GM19099 (cell line): ENCODE measurements around the gene ARMC7.

Experiments used
- POLR2A ChIP-seq: IDR thresholded peaks from 3 replicates; pipeline ENCODE4 v1.6.1; 2011; ENCODE audit warnings: low read depth; ENCODE audit not compliant: insufficient read length; ENCODE audit errors: extremely low read depth

The ARMC7 gene

GRCh38 chr17:75154195-75155106, 44.7 kb downstream of the ARMC7 start, which contains the start of gene JPT1:
JPT1 (minus strand) TSS chr17:75154512; CDS start chr17:75154397, 115 bp downstream.
- TF ChIP-seq POLR2A, result peak; percentile 100

- no peak for TF ChIP-seq POLR2A
These were observed 45.4 kb downstream of the ARMC7 start for GRCh38 chr17:75155191-75155601.

DNA sequence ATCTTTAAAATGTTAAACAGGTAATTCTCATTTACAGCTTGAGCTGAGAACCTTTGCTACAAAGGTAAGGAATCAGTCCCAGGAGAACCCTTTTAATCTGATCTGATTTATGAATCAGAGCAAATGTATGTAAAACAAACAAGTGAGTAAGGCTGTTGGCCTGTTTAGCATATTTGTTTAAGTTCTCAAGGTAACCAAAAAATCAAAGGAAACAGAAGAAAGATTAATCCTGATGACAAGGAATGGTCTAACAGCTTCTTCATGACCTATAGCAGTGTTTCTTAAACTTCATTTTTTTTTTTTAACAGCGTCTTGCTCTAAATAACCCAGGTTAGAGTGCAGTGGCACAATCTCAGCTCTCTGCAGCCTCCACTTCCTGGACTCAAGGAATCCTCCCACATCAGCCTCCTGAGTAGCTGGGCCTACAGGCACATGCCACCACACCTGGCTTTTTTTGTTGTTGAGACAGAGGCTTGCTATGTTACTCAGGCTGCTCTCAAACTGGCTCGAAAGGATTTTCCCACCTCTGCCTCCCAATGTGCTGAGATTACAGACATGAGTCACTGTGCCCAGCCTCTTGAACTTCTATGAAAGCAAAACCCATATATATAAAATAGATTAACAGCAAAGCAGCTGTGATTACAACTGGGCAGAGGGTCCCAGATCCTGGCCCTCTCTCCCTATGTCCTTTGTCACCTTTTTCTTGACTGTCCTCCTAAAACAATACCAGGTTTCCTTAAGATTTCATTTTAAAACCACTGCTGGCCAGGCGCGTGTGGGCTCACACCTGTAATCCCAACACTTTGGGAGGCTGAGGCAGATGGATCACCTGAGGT, 49.6 kb downstream of the ARMC7 start:
- TF ChIP-seq POLR2A, result no peak

GRCh38 chr17:75160211-75160610, 50.4 kb downstream of the ARMC7 start:
- no peak for TF ChIP-seq POLR2A

DNA sequence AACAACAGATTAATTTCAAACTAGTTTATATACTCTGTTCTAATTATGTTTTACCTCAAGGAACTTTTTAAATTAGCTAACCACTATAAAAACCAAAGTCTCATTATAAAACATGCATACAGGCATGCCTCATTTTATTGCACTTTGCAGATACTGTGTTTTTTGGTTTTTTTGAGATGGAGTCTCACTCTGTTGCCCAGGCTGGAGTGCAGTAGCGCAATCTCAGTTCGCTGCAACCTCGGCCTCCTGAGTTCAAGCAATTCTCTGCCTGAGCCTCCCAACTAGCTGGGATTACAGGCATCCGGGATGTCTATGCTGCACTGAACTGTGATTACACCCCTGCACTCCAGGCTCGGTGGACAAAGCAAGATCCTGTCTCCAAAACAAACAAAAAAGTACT, 53.3 kb downstream of the ARMC7 start:
- no peak for TF ChIP-seq POLR2A

DNA sequence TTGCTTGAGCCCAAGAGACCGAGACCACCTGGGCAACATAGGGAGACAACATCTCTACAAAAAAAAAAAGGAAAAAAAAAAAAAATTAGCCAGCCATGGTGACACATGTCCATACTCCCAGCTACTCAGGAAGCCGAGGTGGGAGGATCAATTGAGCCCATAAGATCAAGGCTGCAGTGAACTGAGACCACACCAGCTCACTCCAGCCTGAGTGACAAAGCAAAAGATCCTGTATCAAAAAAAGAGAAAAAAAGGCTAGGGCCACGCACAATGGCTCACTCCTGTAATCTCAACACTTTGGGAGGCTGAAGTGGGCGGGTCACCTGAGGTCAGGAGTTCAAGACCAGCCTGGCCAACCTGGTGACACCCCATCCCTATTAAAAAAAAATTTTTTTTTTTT, 59.2 kb downstream of the ARMC7 start:
- TF ChIP-seq POLR2A, result no peak

- no peak for TF ChIP-seq POLR2A
These were observed 63.8 kb downstream of the ARMC7 start for GRCh38 chr17:75173526-75173925.

GRCh38 chr17:75174996-75175395, 65.2 kb downstream of the ARMC7 start:
- no peak for TF ChIP-seq POLR2A

GRCh38 chr17:75176625-75177024, 66.9 kb downstream of the ARMC7 start:
- no peak for TF ChIP-seq POLR2A

GRCh38 chr17:75178453-75178852, 68.7 kb downstream of the ARMC7 start:
- TF ChIP-seq POLR2A, result no peak
